HCT116 (cell line): ENCODE measurements around the gene KRTDAP. TPM values are rescaled to one million over a fixed set of nuclear protein-coding genes. Genes with fewer than 3 reads are reported as not detected.

Source experiments
- ATAC-seq: fragments of 200-7000 bp; cut with Tn5 transposase; 2 replicates; pipeline ENCODE4 v1.9.1; 2020; ENCODE audit warnings: mild to moderate bottlenecking, moderate library complexity
- BruUV-seq: library from RNA; stranded (reverse); fragments of 400-500 nt; replicated peaks from 2 replicates; lab custom pipeline; 2021; lab: Mats Ljungman, UMichigan
- CTCF ChIA-PET: fragments of 300-600 bp; sonication (Branson Sonifier 250); formaldehyde crosslinking; loops from one replicate; lab custom pipeline; 2021; ENCODE audit warnings: antibody characterized with exemption; lab: Charles Lee
- POLR2A ChIA-PET: fragments of 300-600, 350-600 bp; sonication (Branson Sonifier 250); formaldehyde crosslinking; loops from one replicate; lab custom pipeline; 2021; ENCODE audit warnings: antibody characterized with exemption; lab: Charles Lee
- RAD21 ChIA-PET, 2 experiments: fragments of 300-600 bp; sonication (Branson Sonifier 250); formaldehyde crosslinking; loops; one replicate each; lab custom pipeline; 2023; ENCODE audit warnings: low total read pairs in 2 of 2; ENCODE audit not compliant: uncharacterized antibody in 2 of 2, unreplicated experiment in 2 of 2, low non-redundant PET in 1 of 2; lab: Charles Lee
- DNase-seq: peaks from one replicate; pipeline ENCODE4 v3.0.0-alpha.2; 2010; ENCODE audit warnings: low read depth, low spot score
- H2AFZ ChIP-seq: fragments of 200-600 bp; shearing (Covaris generic), sonication (generic); 2 replicates; pipeline ENCODE4 v1.6.1; 2017; ENCODE audit warnings: low read depth, mixed run types, mixed read lengths, antibody characterized with exemption, low read length; ENCODE audit not compliant: poor library complexity, severe bottlenecking
- H3K27ac ChIP-seq: 2 replicates; pipeline ENCODE4 v1.5.1; 2012; ENCODE audit warnings: low read depth, low read length
- H3K27me3 ChIP-seq: fragments of 200-600 bp; sonication (generic); 2 replicates; pipeline ENCODE4 v1.6.1; 2016; ENCODE audit warnings: mixed run types, low read length, mixed read lengths; ENCODE audit not compliant: insufficient read depth
- H3K36me3 ChIP-seq, 2 experiments: fragments of 200-500 bp in 1 of 2; fragments of 200-600 bp in 1 of 2; sonication (Bioruptor generic) in 1 of 2; sonication (generic) in 1 of 2; 2 replicates each; pipeline versions ENCODE4 v1.5.1 to v1.6.1; 2014 to 2016; ENCODE audit warnings: low read length in 2 of 2, inconsistent platforms in 1 of 2, mixed read lengths in 1 of 2, mixed run types in 1 of 2; ENCODE audit not compliant: insufficient read depth in 2 of 2, control insufficient read depth in 1 of 2
- H3K4me1 ChIP-seq, 2 experiments: fragments of 200-600 bp in 1 of 2; sonication (generic) in 1 of 2; 2 replicates each; pipeline versions ENCODE4 v1.5.1 to v1.6.1; 2012 to 2017; ENCODE audit warnings: low read length in 2 of 2, inconsistent platforms in 1 of 2, mild to moderate bottlenecking in 1 of 2, mixed read lengths in 1 of 2, mixed run types in 1 of 2, moderate library complexity in 1 of 2; ENCODE audit not compliant: insufficient read depth in 2 of 2, control insufficient read depth in 1 of 2
- H3K4me2 ChIP-seq: fragments of 200-600 bp; sonication (generic); 2 replicates; pipeline ENCODE4 v1.6.1; 2017; ENCODE audit warnings: mixed run types, low read length, mixed read lengths
- H3K4me3 ChIP-seq, 2 experiments: fragments of 200-600 bp in 1 of 2; sonication (generic) in 1 of 2; replicated peaks in 1 of 2; 2 replicates each; pipeline ENCODE4 v1.5.1; 2011 to 2016; ENCODE audit warnings: low read length in 2 of 2, control low read depth in 1 of 2, low read depth in 1 of 2, mild to moderate bottlenecking in 1 of 2, mixed read lengths in 1 of 2, mixed run types in 1 of 2
- H3K79me2 ChIP-seq: fragments of 200-600 bp; sonication (generic); 2 replicates; pipeline ENCODE4 v1.6.1; 2017; ENCODE audit warnings: mild to moderate bottlenecking, mixed run types, low read length, moderate library complexity, mixed read lengths; ENCODE audit not compliant: insufficient read depth
- H3K9ac ChIP-seq: fragments of 200-600 bp; sonication (generic); 2 replicates; pipeline ENCODE4 v1.6.1; 2016; ENCODE audit warnings: low read length, mixed read lengths
- H3K9me2 ChIP-seq: fragments of 200-600 bp; sonication (generic), shearing (Covaris generic); 2 replicates; pipeline ENCODE4 v1.6.1; 2017; ENCODE audit warnings: mixed run types, mild to moderate bottlenecking, moderate library complexity; ENCODE audit not compliant: insufficient read depth
- H3K9me3 ChIP-seq, 2 experiments: fragments of 200-500 bp in 1 of 2; fragments of 200-600 bp in 1 of 2; sonication (Bioruptor generic) in 1 of 2; sonication (generic) in 1 of 2; 2 replicates each; pipeline ENCODE4 v1.6.1; 2014 to 2017; ENCODE audit warnings: low read length in 2 of 2, mixed read lengths in 2 of 2, inconsistent platforms in 1 of 2, low read depth in 1 of 2, mild to moderate bottlenecking in 1 of 2, mixed run types in 1 of 2, moderate library complexity in 1 of 2; ENCODE audit not compliant: control insufficient read depth in 1 of 2, insufficient read depth in 1 of 2
- H4K20me1 ChIP-seq: fragments of 200-600 bp; sonication (generic), shearing (Covaris generic); 2 replicates; pipeline ENCODE4 v1.6.1; 2017; ENCODE audit warnings: mixed run types, mild to moderate bottlenecking, moderate library complexity; ENCODE audit not compliant: insufficient read depth
- CEBPB ChIP-seq: IDR thresholded peaks from 2 replicates; pipeline ENCODE4 v1.6.1; 2012; ENCODE audit warnings: low read depth
- CTCF ChIP-seq, 3 experiments: fragments of 200-600 bp in 1 of 3; sonication (generic) in 1 of 3; IDR thresholded peaks in 2 of 3; conservative IDR thresholded peaks in 1 of 3; 2 replicates each; pipeline ENCODE4 v1.5.1; 2012 to 2017; ENCODE audit warnings: low read depth in 2 of 3, low read length in 2 of 3, antibody characterized with exemption in 1 of 3, borderline replicate concordance in 1 of 3, control low read depth in 1 of 3, mild to moderate bottlenecking in 1 of 3, mixed read lengths in 1 of 3, mixed run types in 1 of 3, moderate library complexity in 1 of 3; ENCODE audit not compliant: insufficient read depth in 1 of 3
- ELF1 ChIP-seq: IDR thresholded peaks from 2 replicates; pipeline ENCODE4 v1.6.1; 2012; ENCODE audit warnings: low read depth, borderline replicate concordance
- EZH2phosphoT487 ChIP-seq: fragments of 200-600 bp; IDR thresholded peaks from 2 replicates; pipeline ENCODE4 v1.6.1; 2018; ENCODE audit warnings: antibody characterized with exemption, borderline replicate concordance
- FOSL1 ChIP-seq: IDR thresholded peaks from 2 replicates; pipeline ENCODE4 v1.6.1; 2012; ENCODE audit warnings: low read depth
- MAX ChIP-seq: IDR thresholded peaks from 2 replicates; pipeline ENCODE4 v1.6.1; 2012
- POLR2A ChIP-seq: IDR thresholded peaks from 2 replicates; pipeline ENCODE4 v1.7.0; 2011; ENCODE audit warnings: borderline replicate concordance; ENCODE audit not compliant: insufficient read depth, insufficient read length; ENCODE audit errors: extremely low read depth
- RAD21 ChIP-seq: IDR thresholded peaks from 2 replicates; pipeline ENCODE4 v1.6.1; 2012; ENCODE audit warnings: low read depth, mild to moderate bottlenecking
- SIN3A ChIP-seq: IDR thresholded peaks from 2 replicates; pipeline ENCODE4 v1.6.1; 2012; ENCODE audit warnings: low read depth
- SP1 ChIP-seq: IDR thresholded peaks from 2 replicates; pipeline ENCODE4 v1.6.1; 2012; ENCODE audit warnings: low read depth
- SRF ChIP-seq: IDR thresholded peaks from 2 replicates; pipeline ENCODE4 v1.6.1; 2012; ENCODE audit warnings: low read depth
- TCF7L2 ChIP-seq: IDR thresholded peaks from 2 replicates; pipeline ENCODE4 v1.7.0; 2011; ENCODE audit warnings: borderline replicate concordance, inconsistent platforms; ENCODE audit not compliant: insufficient read depth, insufficient read length; ENCODE audit errors: extremely low read depth
- ZBTB33 ChIP-seq: IDR thresholded peaks from 2 replicates; pipeline ENCODE4 v1.6.1; 2011; ENCODE audit warnings: mild to moderate bottlenecking, low read length, moderate library complexity; ENCODE audit not compliant: insufficient replicate concordance; ENCODE audit errors: extremely low read depth
- ZFX ChIP-seq: fragments of 450-650 bp; IDR thresholded peaks from 2 replicates; pipeline ENCODE4 v1.6.1; 2017
- ZNF274 ChIP-seq: fragments of 200-500 bp; sonication (Bioruptor generic); IDR thresholded peaks from 2 replicates; pipeline ENCODE4 v1.6.1; 2014; ENCODE audit warnings: mild to moderate bottlenecking, low read depth, low read length, inconsistent platforms
- intact Hi-C: fragments of 100-400 bp; cut with micrococcal nuclease; formaldehyde crosslinking; loops from 2 replicates; pipeline ENCODE4 v1.10.0; 2022
- total RNA-seq: library from RNA; stranded (reverse); gene quantifications from one replicate; pipeline ENCODE4 v1.2.1, GENCODE V29; 2021; ENCODE audit not compliant: unreplicated experiment
- TF ChIP-seq, protein P1 (sequence below): IDR thresholded peaks from 2 replicates; pipeline ENCODE4 v1.6.1; 2012; ENCODE audit warnings: low read depth

KRTDAP gene
- total RNA-seq, 1 experiment from 2014 or later = 0.74 TPM

DNA sequence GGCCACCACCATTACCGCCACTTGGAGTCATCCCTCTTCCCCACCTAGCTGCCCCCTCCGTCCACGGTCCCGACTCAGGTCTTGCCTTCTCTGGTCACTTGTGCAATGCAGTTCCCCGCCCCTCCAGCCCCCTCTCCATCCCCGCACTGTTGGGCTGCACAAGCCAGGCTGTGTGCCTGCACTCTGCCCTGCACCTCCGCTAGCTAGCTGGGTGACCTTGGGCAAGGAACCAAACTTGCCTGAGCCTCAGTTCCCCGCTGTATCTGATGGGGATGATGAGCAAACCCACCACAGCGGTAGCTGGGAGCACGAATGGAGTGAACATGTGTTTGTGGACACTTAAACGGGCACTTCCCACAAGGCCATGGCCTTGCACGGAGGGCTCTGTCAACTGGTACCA is 49.6 kb upstream of the KRTDAP start (continued):
- TF ChIP-seq, protein P1, sequence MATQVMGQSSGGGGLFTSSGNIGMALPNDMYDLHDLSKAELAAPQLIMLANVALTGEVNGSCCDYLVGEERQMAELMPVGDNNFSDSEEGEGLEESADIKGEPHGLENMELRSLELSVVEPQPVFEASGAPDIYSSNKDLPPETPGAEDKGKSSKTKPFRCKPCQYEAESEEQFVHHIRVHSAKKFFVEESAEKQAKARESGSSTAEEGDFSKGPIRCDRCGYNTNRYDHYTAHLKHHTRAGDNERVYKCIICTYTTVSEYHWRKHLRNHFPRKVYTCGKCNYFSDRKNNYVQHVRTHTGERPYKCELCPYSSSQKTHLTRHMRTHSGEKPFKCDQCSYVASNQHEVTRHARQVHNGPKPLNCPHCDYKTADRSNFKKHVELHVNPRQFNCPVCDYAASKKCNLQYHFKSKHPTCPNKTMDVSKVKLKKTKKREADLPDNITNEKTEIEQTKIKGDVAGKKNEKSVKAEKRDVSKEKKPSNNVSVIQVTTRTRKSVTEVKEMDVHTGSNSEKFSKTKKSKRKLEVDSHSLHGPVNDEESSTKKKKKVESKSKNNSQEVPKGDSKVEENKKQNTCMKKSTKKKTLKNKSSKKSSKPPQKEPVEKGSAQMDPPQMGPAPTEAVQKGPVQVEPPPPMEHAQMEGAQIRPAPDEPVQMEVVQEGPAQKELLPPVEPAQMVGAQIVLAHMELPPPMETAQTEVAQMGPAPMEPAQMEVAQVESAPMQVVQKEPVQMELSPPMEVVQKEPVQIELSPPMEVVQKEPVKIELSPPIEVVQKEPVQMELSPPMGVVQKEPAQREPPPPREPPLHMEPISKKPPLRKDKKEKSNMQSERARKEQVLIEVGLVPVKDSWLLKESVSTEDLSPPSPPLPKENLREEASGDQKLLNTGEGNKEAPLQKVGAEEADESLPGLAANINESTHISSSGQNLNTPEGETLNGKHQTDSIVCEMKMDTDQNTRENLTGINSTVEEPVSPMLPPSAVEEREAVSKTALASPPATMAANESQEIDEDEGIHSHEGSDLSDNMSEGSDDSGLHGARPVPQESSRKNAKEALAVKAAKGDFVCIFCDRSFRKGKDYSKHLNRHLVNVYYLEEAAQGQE = no peak
- no peak for TF ChIP-seq CEBPB
- no peak for TF ChIP-seq ZFX
- no peak for TF ChIP-seq FOSL1
- no peak for TF ChIP-seq ZBTB33
- TF ChIP-seq SIN3A = no peak

GRCh38 chr19:35539314-35539713 is 49.0 kb upstream of the KRTDAP start:
- H3K79me2 ChIP-seq = peaks cover 16% of the 10 kb centered on the region
- CTCF ChIA-PET = no interaction called here
- TF ChIP-seq CEBPB (no peak), TCF7L2 (no peak), EZH2phosphoT487 (no peak), RAD21 (no peak), CTCF (IDR thresholded peaks at IDR 0.05 in 2 of 3, conservative IDR thresholded peaks at IDR 0.05 in 1 of 3; ENCODE audit: borderline replicate concordance in 1 of 3, insufficient read depth in 1 of 3, low read depth in 2 of 3, low read length in 2 of 3) (no peak), ELF1 (no peak), ZNF274 (no peak), ZFX (no peak), ZBTB33 (no peak), POLR2A (no peak), MAX (no peak), SRF (no peak), SP1 (no peak), FOSL1 (no peak)

More at GRCh38 chr19:35539314-35539713, 49.0 kb upstream of the KRTDAP start:
- peaks cover 8 to 28% of the 10 kb centered on the region in 2 experiments; a peak in 3 of 4 replicates for H3K36me3 ChIP-seq
- no peaks in the 10 kb centered on the region for H3K9me2 ChIP-seq
- ChIA-PET RAD21 (no interaction called here), POLR2A (no interaction called here)
- no peak for DNase-seq
- no peak overlapping the region for H3K27ac ChIP-seq
- H3K4me3 ChIP-seq = no peak overlapping the region
- no peak for ATAC-seq
- no peaks in the 10 kb centered on the region for H3K9me3 ChIP-seq
- H3K9ac ChIP-seq = no peak overlapping the region
- intact Hi-C loops = no loop called here
- peaks cover 3 to 5% of the 10 kb centered on the region in 2 experiments; a peak in 3 of 4 replicates for H3K4me1 ChIP-seq
- no peak overlapping the region for H2AFZ ChIP-seq
- H3K4me2 ChIP-seq = no peak overlapping the region
- no TSS peak for BruUV-seq
- H4K20me1 ChIP-seq = no peaks in the 10 kb centered on the region
- H3K27me3 ChIP-seq = no peaks in the 10 kb centered on the region
